ENCODE measurements around the gene UTP25. TPM values are rescaled to one million over a fixed set of nuclear protein-coding genes. Genes with fewer than 3 reads are reported as not detected.

The UTP25 gene
- total RNA-seq, 2 donors from 2014 or later = 4.3 to 6.0 TPM

DNA sequence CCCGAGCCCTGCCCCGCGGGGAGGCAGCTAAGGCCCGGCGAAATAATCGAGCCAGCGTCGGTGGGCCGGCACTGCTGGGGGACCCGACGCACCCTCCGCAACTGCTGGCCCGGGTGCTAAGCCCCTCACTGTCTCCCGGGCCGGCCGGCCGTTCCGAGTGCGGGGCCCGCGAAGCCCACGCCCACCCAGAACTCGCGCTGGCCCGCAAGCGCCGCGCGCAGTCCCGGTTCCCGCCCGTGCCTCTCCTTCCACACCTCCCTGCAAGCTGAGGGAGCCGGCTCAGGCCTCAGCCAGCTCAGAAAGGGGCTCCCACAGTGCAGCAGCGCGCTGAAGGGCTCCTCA, 61.3 kb downstream of the UTP25 start:
- no peak overlapping the region for H3K27ac ChIP-seq (ENCODE audit: low read depth, low read length)
- no peak overlapping the region for H3K27ac Mint-ChIP-seq
- H3K4me3 ChIP-seq (ENCODE audit: low read length) = no peak overlapping the region
- no peaks in the 10 kb centered on the region for H3K36me3 ChIP-seq (ENCODE audit: control insufficient read depth, insufficient read depth, low read length)
- H3K27me3 Mint-ChIP-seq (ENCODE audit: insufficient read depth) = peaks cover 3% of the 10 kb centered on the region
- no peaks in the 10 kb centered on the region for H3K36me3 Mint-ChIP-seq (ENCODE audit: low read depth)
- no peaks in the 10 kb centered on the region for H3K9me3 Mint-ChIP-seq
- H3K27me3 ChIP-seq (ENCODE audit: control insufficient read depth, insufficient read depth, low read length, poor library complexity, severe bottlenecking) = no peaks in the 10 kb centered on the region
- H3K4me3 Mint-ChIP-seq = peak overlapping the region; percentile 28
- DNase-seq = no peak
- TF ChIP-seq, protein P1, sequence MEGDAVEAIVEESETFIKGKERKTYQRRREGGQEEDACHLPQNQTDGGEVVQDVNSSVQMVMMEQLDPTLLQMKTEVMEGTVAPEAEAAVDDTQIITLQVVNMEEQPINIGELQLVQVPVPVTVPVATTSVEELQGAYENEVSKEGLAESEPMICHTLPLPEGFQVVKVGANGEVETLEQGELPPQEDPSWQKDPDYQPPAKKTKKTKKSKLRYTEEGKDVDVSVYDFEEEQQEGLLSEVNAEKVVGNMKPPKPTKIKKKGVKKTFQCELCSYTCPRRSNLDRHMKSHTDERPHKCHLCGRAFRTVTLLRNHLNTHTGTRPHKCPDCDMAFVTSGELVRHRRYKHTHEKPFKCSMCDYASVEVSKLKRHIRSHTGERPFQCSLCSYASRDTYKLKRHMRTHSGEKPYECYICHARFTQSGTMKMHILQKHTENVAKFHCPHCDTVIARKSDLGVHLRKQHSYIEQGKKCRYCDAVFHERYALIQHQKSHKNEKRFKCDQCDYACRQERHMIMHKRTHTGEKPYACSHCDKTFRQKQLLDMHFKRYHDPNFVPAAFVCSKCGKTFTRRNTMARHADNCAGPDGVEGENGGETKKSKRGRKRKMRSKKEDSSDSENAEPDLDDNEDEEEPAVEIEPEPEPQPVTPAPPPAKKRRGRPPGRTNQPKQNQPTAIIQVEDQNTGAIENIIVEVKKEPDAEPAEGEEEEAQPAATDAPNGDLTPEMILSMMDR (conservative IDR thresholded peaks at IDR 0.05) = no peak
- peaks cover 1% of the 10 kb centered on the region for H3K4me1 Mint-ChIP-seq
- no peaks in the 10 kb centered on the region for H3K4me1 ChIP-seq (ENCODE audit: control insufficient read depth, insufficient read depth, low read length)
- H3K9me3 ChIP-seq (ENCODE audit: control insufficient read depth, low read length) = no peaks in the 10 kb centered on the region
- 97 to 100% methylated on average over 3 to 35 of the region's 35 CpGs for WGBS, 2 experiments (ENCODE audit: insufficient coverage in 1 of 2, insufficient read length in 1 of 2)
- H3K9ac ChIP-seq (ENCODE audit: extremely low read depth, low read length, poor library complexity, severe bottlenecking) = no peak overlapping the region

DNA sequence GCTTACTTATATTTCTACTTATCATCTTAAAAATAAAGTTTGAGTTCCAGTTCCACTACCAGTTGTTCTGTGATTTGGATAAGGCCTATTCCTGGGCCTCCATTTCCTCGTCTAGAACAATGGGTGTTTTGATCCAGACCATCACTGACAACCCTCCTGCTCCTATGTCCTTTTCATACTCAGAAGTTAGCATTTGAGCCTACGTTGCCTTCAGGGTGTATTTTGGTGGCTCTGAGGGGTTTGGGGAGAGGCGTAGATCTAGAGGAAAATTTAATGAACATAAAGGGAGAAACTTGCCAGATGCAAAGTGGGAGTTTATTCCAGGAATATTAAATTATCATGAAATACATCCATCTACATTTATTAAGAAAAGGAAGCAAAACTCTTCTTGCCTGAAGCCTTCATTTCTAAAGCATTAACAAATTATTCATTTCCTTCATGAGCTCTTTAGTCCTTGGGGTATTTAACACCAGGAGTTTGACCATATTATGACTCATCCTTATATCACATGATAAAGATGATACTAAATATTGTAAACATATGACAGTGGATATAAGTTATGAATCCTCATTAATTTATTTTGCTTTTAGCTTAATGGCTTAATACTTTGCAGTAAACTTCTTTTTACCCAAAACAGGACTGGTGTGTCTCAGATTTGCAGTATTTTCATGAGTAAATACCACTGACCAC, 63.0 kb downstream of the UTP25 start:
- WGBS, 2 experiments (ENCODE audit: insufficient coverage in 1 of 2, insufficient read length in 1 of 2) = 80 to 86% methylated on average over 1 to 3 of the region's 3 CpGs
- peaks cover 3% of the 10 kb centered on the region for H3K27me3 Mint-ChIP-seq (ENCODE audit: insufficient read depth)
- H3K36me3 ChIP-seq (ENCODE audit: control insufficient read depth, insufficient read depth, low read length) = no peaks in the 10 kb centered on the region

DNA sequence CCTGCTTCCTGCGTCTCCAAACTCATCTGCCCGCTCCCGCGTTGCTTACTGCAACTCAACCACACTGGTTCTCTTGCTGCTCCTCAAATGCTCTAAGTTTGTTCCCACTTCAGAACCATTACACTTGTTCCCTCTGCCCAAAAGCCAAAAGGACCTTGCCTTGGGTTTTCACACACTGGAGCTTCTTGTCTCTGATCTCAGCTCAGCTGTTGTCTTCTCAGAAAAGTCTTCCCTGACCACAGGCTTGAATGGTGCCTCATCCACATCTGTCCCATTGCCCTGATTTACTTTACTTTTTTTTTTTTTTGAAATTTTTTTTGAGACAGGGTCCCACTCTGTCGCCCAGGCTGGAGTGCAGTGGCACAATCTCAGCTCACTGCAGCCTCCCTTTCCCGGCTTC, 66.0 kb downstream of the UTP25 start:
- H3K4me1 ChIP-seq (ENCODE audit: control insufficient read depth, insufficient read depth, low read length) = peaks cover 4% of the 10 kb centered on the region
- H3K9me3 ChIP-seq (ENCODE audit: control insufficient read depth, low read length) = no peaks in the 10 kb centered on the region
- no peaks in the 10 kb centered on the region for H3K36me3 Mint-ChIP-seq (ENCODE audit: low read depth)
- H3K4me3 ChIP-seq (ENCODE audit: low read length) = no peak overlapping the region
- no peak for DNase-seq
- no peaks in the 10 kb centered on the region for H3K27me3 ChIP-seq (ENCODE audit: control insufficient read depth, insufficient read depth, low read length, poor library complexity, severe bottlenecking)
- no peak overlapping the region for H3K27ac ChIP-seq (ENCODE audit: low read depth, low read length)
- H3K9me3 Mint-ChIP-seq = no peaks in the 10 kb centered on the region
- H3K4me3 Mint-ChIP-seq = no peak overlapping the region
- WGBS, 2 experiments (ENCODE audit: insufficient coverage in 1 of 2, insufficient read length in 1 of 2) = 91 to 97% methylated on average over 4 to 6 of the region's 6 CpGs
- H3K9ac ChIP-seq (ENCODE audit: extremely low read depth, low read length, poor library complexity, severe bottlenecking) = no peak overlapping the region
- peaks cover 9% of the 10 kb centered on the region for H3K4me1 Mint-ChIP-seq
- H3K27me3 Mint-ChIP-seq (ENCODE audit: insufficient read depth) = no peaks in the 10 kb centered on the region
- no peak overlapping the region for H3K27ac Mint-ChIP-seq
- no peaks in the 10 kb centered on the region for H3K36me3 ChIP-seq (ENCODE audit: control insufficient read depth, insufficient read depth, low read length)
- TF ChIP-seq, protein P1 (conservative IDR thresholded peaks at IDR 0.05) = no peak

More for the DNA sequence above, 63.0 kb downstream of the UTP25 start:
- TF ChIP-seq, protein P1 (conservative IDR thresholded peaks at IDR 0.05) = no peak
- no peak overlapping the region for H3K27ac Mint-ChIP-seq
- no peak overlapping the region for H3K4me3 ChIP-seq (ENCODE audit: low read length)
- H3K36me3 Mint-ChIP-seq (ENCODE audit: low read depth) = no peaks in the 10 kb centered on the region
- no peak for DNase-seq
- no peaks in the 10 kb centered on the region for H3K9me3 Mint-ChIP-seq
- no peak overlapping the region for H3K4me3 Mint-ChIP-seq
- H3K4me1 ChIP-seq (ENCODE audit: control insufficient read depth, insufficient read depth, low read length) = no peaks in the 10 kb centered on the region
- no peaks in the 10 kb centered on the region for H3K9me3 ChIP-seq (ENCODE audit: control insufficient read depth, low read length)
- H3K27ac ChIP-seq (ENCODE audit: low read depth, low read length) = no peak overlapping the region
- peaks cover 4% of the 10 kb centered on the region for H3K4me1 Mint-ChIP-seq
- no peak overlapping the region for H3K9ac ChIP-seq (ENCODE audit: extremely low read depth, low read length, poor library complexity, severe bottlenecking)
- H3K27me3 ChIP-seq (ENCODE audit: control insufficient read depth, insufficient read depth, low read length, poor library complexity, severe bottlenecking) = no peaks in the 10 kb centered on the region

All from endodermal cell (in vitro differentiated cells).